Lower lobe of right lung (tissue), 2 donors: ENCODE data around the gene BCAR3. TPM values are rescaled to one million over a fixed set of nuclear protein-coding genes. Genes with fewer than 3 reads are reported as not detected.

Experiments used
- ATAC-seq, 2 donors: fragments of 200-7000 bp; cut with Tn5 transposase; one replicate each; pipeline ENCODE4 v1.9.1; 2020 to 2022; ENCODE audit warnings: mild to moderate bottlenecking in 2 of 2, moderate library complexity in 2 of 2
- DNase-seq: peaks from one replicate; pipeline ENCODE4 v3.0.0-alpha.2; 2020
- H3K27ac ChIP-seq: fragments of 200-600 bp; one replicate; pipeline ENCODE4 v1.8.0; 2022
- H3K27me3 ChIP-seq: fragments of 200-600 bp; one replicate; pipeline ENCODE4 v1.8.0; 2022; ENCODE audit warnings: low read depth
- H3K36me3 ChIP-seq: fragments of 200-600 bp; one replicate; pipeline ENCODE4 v1.8.0; 2022; ENCODE audit warnings: mild to moderate bottlenecking
- H3K4me1 ChIP-seq: fragments of 200-600 bp; one replicate; pipeline ENCODE4 v1.8.0; 2022
- H3K4me3 ChIP-seq: fragments of 200-600 bp; one replicate; pipeline ENCODE4 v1.8.0; 2022; ENCODE audit warnings: mild to moderate bottlenecking
- H3K9me3 ChIP-seq: fragments of 200-600 bp; one replicate; pipeline ENCODE4 v1.8.0; 2022
- intact Hi-C: fragments of 100-400 bp; cut with DNase I; formaldehyde crosslinking; loops from one replicate; pipeline ENCODE4 v1.11.0; 2022
- total RNA-seq: library from RNA; stranded (reverse); fragmentation: NEBNext Ultra II Directional; extraction: Animal tissue kit (Norgen Biotek cat#: 25700); gene quantifications from one replicate; pipeline ENCODE4 v1.2.1, GENCODE V29; 2021
- TF ChIP-seq, protein P1 (sequence below): fragments of 200-600 bp; IDR thresholded peaks from one replicate; pipeline ENCODE4 v1.8.0; 2022; ENCODE audit warnings: antibody characterized with exemption, mild to moderate bottlenecking
- donor health status: DM: no; HTN: yes; CAD: no; lungs with severe emphysema.

Gene BCAR3
- total RNA-seq, 1 donor from 2014 or later: 24.9 TPM

DNA sequence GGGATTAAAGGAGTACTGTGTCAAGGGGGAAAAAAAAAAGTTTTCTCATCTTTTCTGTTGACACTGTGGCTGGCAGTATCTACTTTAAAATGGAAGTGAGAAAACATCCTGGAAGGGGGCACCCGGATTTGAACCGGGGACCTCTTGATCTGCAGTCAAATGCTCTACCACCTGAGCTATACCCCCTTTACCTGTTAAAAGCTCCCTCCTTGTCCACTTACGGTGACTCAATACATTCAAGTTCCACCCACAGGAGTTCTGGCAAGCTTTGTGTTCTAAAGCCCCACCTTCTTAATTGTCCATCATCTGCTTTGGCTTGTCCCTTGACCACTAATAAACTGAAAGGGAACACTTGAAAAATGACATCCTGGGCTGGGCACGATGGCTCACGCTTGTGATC is 165.5 kb downstream of the BCAR3 start:
- H3K4me3 ChIP-seq: no peak overlapping the region
- H3K36me3 ChIP-seq: no peaks in the 10 kb centered on the region
- no peaks in the 10 kb centered on the region for H3K9me3 ChIP-seq
- no peaks in the 10 kb centered on the region for H3K4me1 ChIP-seq
- no peaks in the 10 kb centered on the region for H3K27me3 ChIP-seq
- DNase-seq (no peak), ATAC-seq (no peak)
- H3K27ac ChIP-seq: no peak overlapping the region
- TF ChIP-seq, protein P1, sequence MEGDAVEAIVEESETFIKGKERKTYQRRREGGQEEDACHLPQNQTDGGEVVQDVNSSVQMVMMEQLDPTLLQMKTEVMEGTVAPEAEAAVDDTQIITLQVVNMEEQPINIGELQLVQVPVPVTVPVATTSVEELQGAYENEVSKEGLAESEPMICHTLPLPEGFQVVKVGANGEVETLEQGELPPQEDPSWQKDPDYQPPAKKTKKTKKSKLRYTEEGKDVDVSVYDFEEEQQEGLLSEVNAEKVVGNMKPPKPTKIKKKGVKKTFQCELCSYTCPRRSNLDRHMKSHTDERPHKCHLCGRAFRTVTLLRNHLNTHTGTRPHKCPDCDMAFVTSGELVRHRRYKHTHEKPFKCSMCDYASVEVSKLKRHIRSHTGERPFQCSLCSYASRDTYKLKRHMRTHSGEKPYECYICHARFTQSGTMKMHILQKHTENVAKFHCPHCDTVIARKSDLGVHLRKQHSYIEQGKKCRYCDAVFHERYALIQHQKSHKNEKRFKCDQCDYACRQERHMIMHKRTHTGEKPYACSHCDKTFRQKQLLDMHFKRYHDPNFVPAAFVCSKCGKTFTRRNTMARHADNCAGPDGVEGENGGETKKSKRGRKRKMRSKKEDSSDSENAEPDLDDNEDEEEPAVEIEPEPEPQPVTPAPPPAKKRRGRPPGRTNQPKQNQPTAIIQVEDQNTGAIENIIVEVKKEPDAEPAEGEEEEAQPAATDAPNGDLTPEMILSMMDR: no peak
- intact Hi-C loops: no loop called here

Other genes starting within 250 kb of the BCAR3 start
- gene FNBP1L, start 233.7 kb downstream of the BCAR3 start, total RNA-seq: 40.6 TPM
- 46.8 TPM for gene DNTTIP2, start 197.4 kb upstream of the BCAR3 start, total RNA-seq
- 16.7 TPM for gene GCLM, start 227.6 kb upstream of the BCAR3 start, total RNA-seq